NK-92 (cell line): Measurements from ENCODE around the gene SLC9A4.

Source experiments
- DNase-seq: peaks from one replicate; lab custom pipeline; 2025; ENCODE audit not compliant: unreplicated experiment; lab: John Stamatoyannopoulos, UW

SLC9A4 gene

DNA sequence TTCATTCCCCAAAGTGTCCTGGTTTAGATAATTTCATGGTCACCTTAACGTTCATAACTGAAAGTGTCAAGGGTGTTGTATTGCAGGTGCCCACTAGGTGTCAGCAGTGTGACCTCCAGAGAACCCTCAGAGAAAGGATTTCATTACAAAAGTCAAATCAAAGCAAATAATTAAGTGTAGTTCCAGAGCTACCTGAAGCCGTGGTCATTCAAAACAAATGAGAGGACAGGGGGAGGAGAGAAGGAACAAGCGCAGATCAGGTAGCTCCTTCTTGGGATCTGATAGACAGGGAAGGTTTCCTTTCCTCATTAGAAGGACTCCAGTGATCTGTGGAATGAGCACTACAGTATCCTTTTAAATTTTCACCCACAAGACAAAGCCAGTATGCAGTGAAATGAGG lies at the start of gene SLC9A4:
Gene SLC9A4 (plus strand): TSS at position 207 of the 400 bp plus-strand sequence. CDS start 534 bp downstream, outside the sequence.
- DNase-seq: no peak

GRCh38 chr2:102423368-102423767 lies 49.7 kb upstream of the SLC9A4 start:
- DNase-seq: no peak

- no peak for DNase-seq
Observed at GRCh38 chr2:102424754-102425153, 48.3 kb upstream of the SLC9A4 start.

DNA sequence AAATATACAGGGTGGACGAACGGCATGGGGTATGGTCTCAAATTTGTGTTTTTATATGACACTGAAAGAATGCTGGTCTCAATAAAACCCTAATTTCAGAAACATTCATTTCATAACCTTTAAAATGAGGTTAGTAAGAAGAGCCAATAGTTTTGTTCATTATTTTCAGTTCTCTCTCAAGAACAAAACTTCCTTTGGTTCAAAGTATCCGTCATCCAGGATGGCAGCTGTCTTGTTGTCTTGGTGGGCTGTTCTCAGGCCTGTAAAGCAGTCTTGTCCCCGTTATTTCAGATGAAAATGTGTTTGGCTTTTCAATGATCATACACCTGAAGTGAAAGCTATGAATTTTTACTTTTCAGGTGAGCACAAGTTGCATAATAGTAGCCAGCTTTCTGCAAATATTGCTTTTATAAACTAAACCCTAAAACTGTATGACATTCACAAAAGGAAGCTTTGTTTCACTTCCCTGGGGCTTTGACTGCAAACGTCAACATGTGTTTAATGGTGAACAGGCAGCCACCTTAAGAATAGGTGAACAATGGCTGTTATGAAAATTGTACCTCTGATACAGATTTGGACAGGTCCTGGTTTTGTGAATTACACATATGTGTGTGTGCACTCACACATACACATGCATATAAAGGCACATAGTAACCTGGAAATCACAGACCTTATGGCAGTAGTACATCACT lies 47.4 kb upstream of the SLC9A4 start:
- no peak for DNase-seq

- DNase-seq: no peak
Observed at GRCh38 chr2:102427249-102427648, 45.8 kb upstream of the SLC9A4 start.

DNA sequence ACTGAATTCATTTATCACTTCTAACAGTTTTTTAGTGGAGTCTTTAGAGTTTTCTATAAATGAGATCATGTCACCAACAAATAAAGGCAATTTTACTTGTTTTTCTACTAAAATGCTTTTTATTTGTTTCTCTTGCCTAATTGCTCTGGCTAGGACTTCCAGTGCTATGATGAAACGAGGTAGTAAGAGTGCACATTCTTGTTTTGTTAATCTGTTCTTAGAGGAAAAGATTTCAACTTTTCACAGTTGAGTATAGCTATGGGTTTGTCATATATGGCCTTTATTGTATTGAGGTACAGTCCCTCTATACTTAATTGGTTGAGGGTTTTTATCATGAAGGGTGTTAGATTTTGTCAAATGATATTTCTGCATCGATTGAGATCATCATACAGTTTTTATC lies 44.5 kb upstream of the SLC9A4 start:
- DNase-seq: no peak

DNA sequence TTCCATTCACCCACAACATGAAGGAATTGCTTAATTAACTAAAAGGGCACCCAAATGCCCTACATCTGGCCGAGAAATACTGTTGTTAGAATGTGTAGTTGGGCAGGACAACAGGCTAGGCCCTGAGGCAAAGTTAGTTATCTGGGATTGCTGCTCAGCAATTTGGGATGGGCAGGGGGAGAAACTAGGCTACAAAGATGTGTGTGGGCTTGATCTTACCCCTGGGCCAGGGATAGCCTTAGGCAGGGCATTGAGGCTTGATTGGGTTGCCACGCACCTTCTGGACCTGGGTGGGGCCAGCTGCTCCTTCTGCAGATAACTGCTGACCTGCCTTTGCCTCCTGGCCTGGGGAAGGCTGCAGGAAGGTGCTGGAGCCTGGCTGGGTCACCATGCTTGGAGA lies 40.6 kb upstream of the SLC9A4 start:
- no peak for DNase-seq

DNA sequence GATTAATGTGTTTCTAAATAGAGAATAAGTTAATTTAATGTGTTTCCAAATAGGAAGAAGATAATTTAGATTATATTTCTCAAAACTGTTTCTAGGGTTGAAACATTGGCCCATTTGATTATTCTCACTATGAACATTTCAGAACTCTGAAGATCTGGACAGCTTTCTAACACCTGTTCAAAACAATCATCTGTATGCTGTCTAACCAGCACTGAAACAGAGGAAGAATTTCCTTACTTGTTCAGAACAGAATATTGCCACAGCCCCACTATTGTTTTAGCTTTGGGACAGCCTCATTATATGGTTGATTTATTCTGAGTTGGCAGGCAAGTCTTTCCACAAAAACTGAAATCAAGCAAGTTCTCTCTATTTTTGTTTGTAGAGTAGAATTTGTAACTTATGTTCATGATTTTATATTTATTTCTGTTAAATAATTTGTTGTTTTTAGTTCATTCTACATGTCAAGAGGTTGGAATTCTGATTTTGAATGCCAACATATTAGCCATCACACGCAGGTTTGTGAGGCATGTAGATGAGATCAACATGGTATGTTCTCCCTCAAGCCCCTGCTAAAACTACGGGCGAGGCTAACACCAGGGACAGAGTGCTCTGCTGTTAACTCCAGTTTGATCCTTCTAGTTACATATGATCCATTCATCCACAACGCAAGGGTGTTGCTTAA lies 38.9 kb upstream of the SLC9A4 start:
- no peak for DNase-seq

GRCh38 chr2:102434655-102435381 lies 38.2 kb upstream of the SLC9A4 start:
- no peak for DNase-seq

DNA sequence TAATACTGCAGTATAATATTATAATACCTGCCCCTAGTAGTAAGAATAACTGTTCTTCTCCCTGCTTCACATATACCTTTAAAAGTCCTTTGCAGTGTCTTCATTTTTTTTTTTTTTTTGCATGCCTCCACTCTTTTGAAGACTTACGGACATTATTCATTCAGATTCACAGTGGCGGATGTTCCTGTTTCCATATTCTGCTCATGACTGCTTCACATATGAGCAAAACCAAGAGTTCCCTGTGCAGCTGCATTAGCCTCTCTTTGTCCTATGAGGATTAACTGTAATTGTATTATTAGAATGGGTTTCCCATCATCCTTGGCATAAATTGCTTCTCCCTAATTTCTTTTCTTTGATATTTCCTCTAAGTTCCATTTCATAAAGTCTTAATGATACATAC lies 37.3 kb upstream of the SLC9A4 start:
- no peak for DNase-seq

- DNase-seq: no peak
Observed at GRCh38 chr2:102436323-102436722, 36.7 kb upstream of the SLC9A4 start.

- no peak for DNase-seq
Observed at GRCh38 chr2:102437122-102437521, 35.9 kb upstream of the SLC9A4 start.

- DNase-seq: no peak
Observed at GRCh38 chr2:102438111-102438510, 34.9 kb upstream of the SLC9A4 start.

GRCh38 chr2:102438578-102438977 lies 34.4 kb upstream of the SLC9A4 start:
- no peak for DNase-seq

DNA sequence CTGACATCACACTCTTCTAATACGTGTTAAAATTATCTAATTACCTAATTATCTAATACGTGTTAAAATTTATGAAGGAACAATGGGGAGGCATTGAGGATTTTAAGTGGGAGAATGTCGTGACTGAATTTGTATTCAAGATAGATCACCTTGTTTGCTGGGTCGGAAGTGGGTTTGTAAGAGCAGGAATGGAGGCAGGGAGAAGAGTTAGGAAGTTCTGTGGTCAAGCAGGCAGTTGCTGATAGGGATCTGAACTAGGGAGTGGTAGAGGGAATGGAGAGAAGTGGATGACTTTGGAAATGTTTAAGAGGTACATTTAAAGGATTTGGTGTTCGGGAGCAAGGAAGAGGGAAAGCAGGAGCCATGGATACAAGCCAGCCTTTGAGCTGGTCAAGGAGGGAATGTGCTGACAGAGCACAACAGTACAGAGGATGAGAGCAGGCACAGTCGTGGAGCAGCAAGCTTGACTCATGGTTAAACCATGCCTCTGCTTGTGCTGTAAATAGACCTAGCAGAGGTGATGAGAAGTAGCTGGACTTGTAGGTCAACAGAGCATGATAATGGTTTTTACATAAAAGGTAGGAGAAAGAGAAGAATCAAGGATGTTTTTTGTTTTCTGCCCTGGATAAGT lies 33.8 kb upstream of the SLC9A4 start:
- no peak for DNase-seq

GRCh38 chr2:102442967-102443828 lies 29.8 kb upstream of the SLC9A4 start:
- DNase-seq: no peak

- no peak for DNase-seq
Observed at GRCh38 chr2:102444233-102444632, 28.8 kb upstream of the SLC9A4 start.

DNA sequence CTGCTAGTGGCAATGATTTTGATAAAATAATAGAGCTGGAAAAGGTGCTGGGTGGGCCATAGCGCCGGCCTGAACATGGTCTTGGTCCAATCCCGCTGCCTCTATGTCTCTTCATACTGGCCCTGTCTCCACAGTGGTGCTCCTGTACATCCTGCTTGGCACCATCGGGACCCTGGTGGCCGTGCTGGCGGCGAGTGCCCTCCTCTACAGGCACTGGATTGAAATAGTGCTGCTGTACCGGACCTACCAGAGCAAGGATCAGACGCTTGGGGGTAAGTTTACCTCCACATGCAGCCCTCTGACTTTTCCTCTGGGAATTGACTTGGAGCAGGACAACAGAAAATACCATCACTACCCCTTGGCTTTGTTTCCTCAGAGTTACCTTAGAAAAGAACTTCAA lies 26.1 kb upstream of the SLC9A4 start:
- no peak for DNase-seq

- peak; percentile 3 for DNase-seq
Observed at GRCh38 chr2:102449370-102449974, 23.6 kb upstream of the SLC9A4 start.

DNA sequence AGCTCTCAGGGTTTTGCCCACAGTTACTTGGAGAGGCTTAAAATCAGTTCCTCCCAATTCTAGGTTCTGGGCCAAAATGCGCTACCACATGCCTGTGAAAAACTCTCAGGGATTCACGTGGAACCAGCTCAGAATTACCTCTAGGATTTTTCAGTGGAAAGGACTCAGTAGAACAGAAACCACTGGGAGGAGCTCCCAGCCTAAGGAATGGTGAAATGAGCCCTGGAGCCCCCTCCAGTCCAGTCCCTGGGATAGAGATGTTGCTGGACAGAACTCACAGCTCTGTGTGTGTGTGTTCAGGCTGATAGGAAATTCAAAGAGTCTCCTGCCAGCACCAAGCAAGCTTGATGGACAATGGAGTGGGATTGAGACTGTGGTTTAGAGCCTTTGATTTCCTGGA lies 21.1 kb upstream of the SLC9A4 start:
- no peak for DNase-seq
